ENCODE results near the gene CAND1.

GRCh38 chr12:67254372-67255026 is 14.7 kb upstream of the CAND1 start:
- TF ChIP-seq CTCF (IDR thresholded peaks at IDR 0.05; ENCODE audit: low read length) (no peak), EZH2 (IDR thresholded peaks at IDR 0.05; ENCODE audit: borderline replicate concordance, low read length) (no peak)

Measured in OCI-LY1 (cell line).